ENCODE measurements around the gene GYG2. TPM values are rescaled to one million over a fixed set of nuclear protein-coding genes. Genes with fewer than 3 reads are reported as not detected.

Gene GYG2
- total and polyA plus RNA-seq, 2 donors (not counting 1 experiment from before 2014, with no cell fraction given), result 8.9 to 10.6 TPM

DNA sequence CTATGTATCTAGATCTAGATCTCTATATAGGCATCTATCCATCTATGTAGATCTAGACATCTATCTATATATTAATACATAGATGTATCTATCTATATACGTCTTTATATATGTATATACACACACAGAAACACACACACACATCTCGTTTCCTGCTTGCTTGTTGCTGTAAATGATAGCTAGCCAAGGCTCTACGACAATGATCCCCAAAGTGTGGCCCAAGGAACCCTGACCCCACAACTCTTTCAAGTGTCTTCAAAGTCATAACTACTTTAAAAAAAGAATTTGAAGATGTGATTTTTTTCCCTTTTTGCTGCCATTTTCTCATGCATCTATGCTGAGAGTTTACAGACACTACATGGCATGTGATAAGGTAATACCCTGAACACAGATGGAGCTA is 28.8 kb downstream of the GYG2 start:
- H3K27ac ChIP-seq (ENCODE audit: insufficient read depth, low read length), result no peak overlapping the region
- H3K79me2 ChIP-seq (ENCODE audit: control insufficient read depth, insufficient read depth, low read length), result no peaks in the 10 kb centered on the region
- no peak overlapping the region for H2AFZ ChIP-seq (ENCODE audit: low read length)
- no peaks in the 10 kb centered on the region for H3K9me3 ChIP-seq (ENCODE audit: control insufficient read depth, insufficient read depth, low read depth, low read length)
- no peak overlapping the region for H3K4me2 ChIP-seq (ENCODE audit: extremely low read depth, insufficient read depth, low read length)
- H3K4me3 ChIP-seq (replicated peaks in 1 of 4; ENCODE audit: control extremely low read depth in 1 of 4, insufficient read depth in 1 of 4, low read depth in 3 of 4, low read length in 4 of 4), result no peak overlapping the region
- no peaks in the 10 kb centered on the region for H3K36me3 ChIP-seq (ENCODE audit: control insufficient read depth, insufficient read depth, low read length)
- no peak overlapping the region for H3K9ac ChIP-seq (ENCODE audit: insufficient read depth, low read length)
- H4K20me1 ChIP-seq (ENCODE audit: control insufficient read depth, extremely low read depth, insufficient read depth, low read length), result no peaks in the 10 kb centered on the region
- TF ChIP-seq CTCF (conservative IDR thresholded peaks at IDR 0.05 in 1 of 2, IDR thresholded peaks at IDR 0.05 in 1 of 2; ENCODE audit: low read depth in 1 of 2, low read length in 2 of 2), result no peak
- TF ChIP-seq EZH2 (IDR thresholded peaks at IDR 0.05; ENCODE audit: low read length, missing control alignments), result no peak
- H3K4me1 ChIP-seq (ENCODE audit: control insufficient read depth, extremely low read depth, insufficient read depth, low read length), result no peaks in the 10 kb centered on the region
- DNase-seq (ENCODE audit: low read depth in 2 of 2), result no peak
- no peaks in the 10 kb centered on the region for H3K27me3 ChIP-seq (ENCODE audit: control insufficient read depth, insufficient read depth, low read length)

GRCh38 chrX:2859197-2859797 is 30.6 kb downstream of the GYG2 start:
- Histone ChIP-seq H4K20me1 (ENCODE audit: control insufficient read depth, extremely low read depth, insufficient read depth, low read length) (no peaks in the 10 kb centered on the region), H3K9ac (ENCODE audit: insufficient read depth, low read length) (no peak overlapping the region), H3K4me3 (replicated peaks in 1 of 4; ENCODE audit: control extremely low read depth in 1 of 4, insufficient read depth in 1 of 4, low read depth in 3 of 4, low read length in 4 of 4) (no peak overlapping the region), H3K27me3 (ENCODE audit: control insufficient read depth, insufficient read depth, low read length) (no peaks in the 10 kb centered on the region), H3K4me2 (ENCODE audit: extremely low read depth, insufficient read depth, low read length) (no peak overlapping the region), H3K9me3 (ENCODE audit: control insufficient read depth, insufficient read depth, low read depth, low read length) (no peaks in the 10 kb centered on the region), H3K4me1 (ENCODE audit: control insufficient read depth, extremely low read depth, insufficient read depth, low read length) (no peaks in the 10 kb centered on the region), H3K27ac (ENCODE audit: insufficient read depth, low read length) (no peak overlapping the region), H3K79me2 (ENCODE audit: control insufficient read depth, insufficient read depth, low read length) (no peaks in the 10 kb centered on the region), H2AFZ (ENCODE audit: low read length) (no peak overlapping the region), H3K36me3 (ENCODE audit: control insufficient read depth, insufficient read depth, low read length) (no peaks in the 10 kb centered on the region)
- no peak for DNase-seq (ENCODE audit: low read depth in 2 of 2)
- TF ChIP-seq EZH2 (IDR thresholded peaks at IDR 0.05; ENCODE audit: low read length, missing control alignments), result no peak

- H3K4me1 ChIP-seq (ENCODE audit: control insufficient read depth, extremely low read depth, insufficient read depth, low read length), result no peaks in the 10 kb centered on the region
- no peaks in the 10 kb centered on the region for H3K36me3 ChIP-seq (ENCODE audit: control insufficient read depth, insufficient read depth, low read length)
- no peak overlapping the region for H3K4me3 ChIP-seq (replicated peaks in 1 of 4; ENCODE audit: control extremely low read depth in 1 of 4, insufficient read depth in 1 of 4, low read depth in 3 of 4, low read length in 4 of 4)
- TF ChIP-seq EZH2 (IDR thresholded peaks at IDR 0.05; ENCODE audit: low read length, missing control alignments) (no peak), CTCF (conservative IDR thresholded peaks at IDR 0.05 in 1 of 2, IDR thresholded peaks at IDR 0.05 in 1 of 2; ENCODE audit: low read depth in 1 of 2, low read length in 2 of 2) (no peak)
- no peak for DNase-seq (ENCODE audit: low read depth in 2 of 2)
- no peak overlapping the region for H3K9ac ChIP-seq (ENCODE audit: insufficient read depth, low read length)
- no peaks in the 10 kb centered on the region for H4K20me1 ChIP-seq (ENCODE audit: control insufficient read depth, extremely low read depth, insufficient read depth, low read length)
- no peaks in the 10 kb centered on the region for H3K9me3 ChIP-seq (ENCODE audit: control insufficient read depth, insufficient read depth, low read depth, low read length)
- no peak overlapping the region for H3K4me2 ChIP-seq (ENCODE audit: extremely low read depth, insufficient read depth, low read length)
- H3K79me2 ChIP-seq (ENCODE audit: control insufficient read depth, insufficient read depth, low read length), result no peaks in the 10 kb centered on the region
- H3K27me3 ChIP-seq (ENCODE audit: control insufficient read depth, insufficient read depth, low read length), result no peaks in the 10 kb centered on the region
- H3K27ac ChIP-seq (ENCODE audit: insufficient read depth, low read length), result no peak overlapping the region
- H2AFZ ChIP-seq (ENCODE audit: low read length), result no peak overlapping the region
These were observed 33.7 kb downstream of the GYG2 start for GRCh38 chrX:2862404-2862803.
